Testis (tissue), 2 donors: ENCODE results near the gene ERMARD.

Source experiments
- CTCF ChIP-seq, 3 experiments: fragments of 450-650 bp in 2 of 3; fragments of 200-600 bp in 1 of 3; sonication (generic) in 1 of 3; IDR thresholded peaks; one replicate each; pipeline ENCODE4 v1.5.1; 2016 to 2019; ENCODE audit warnings: antibody characterized with exemption in 3 of 3, mild to moderate bottlenecking in 2 of 3, moderate library complexity in 1 of 3
- POLR2A ChIP-seq: fragments of 450-650 bp; IDR thresholded peaks from one replicate; pipeline ENCODE4 v1.6.1; 2017; ENCODE audit warnings: antibody characterized with exemption, mild to moderate bottlenecking, moderate library complexity

- TF ChIP-seq POLR2A (no peak), CTCF (IDR thresholded peaks at IDR 0.05) (no peak)
Measured at GRCh38 chr6:169779092-169779815, 27.8 kb downstream of the ERMARD start.
